Peyer's patch (tissue), 4 donors: Measurements from ENCODE around the gene TLR8. TPM values are rescaled to one million over a fixed set of nuclear protein-coding genes. Genes with fewer than 3 reads are reported as not detected.

Source experiments
- DNase-seq, 3 donors: peaks; one replicate each; pipeline ENCODE4 v3.0.0-alpha.2; 2017 to 2019
- H3K27ac ChIP-seq, 4 donors: fragments of 200-600 bp; sonication (generic); one replicate each; pipeline ENCODE4 v1.5.1; 2016 to 2019
- H3K27me3 ChIP-seq, 2 donors: fragments of 200-600 bp; sonication (generic); one replicate each; pipeline ENCODE4 v1.5.1; 2019
- H3K36me3 ChIP-seq, 3 donors: fragments of 200-600 bp; sonication (generic); one replicate each; pipeline ENCODE4 v1.5.1; 2016 to 2019
- H3K4me1 ChIP-seq, 4 donors: fragments of 200-600 bp; sonication (generic); one replicate each; pipeline ENCODE4 v1.5.1; 2016 to 2019
- H3K4me3 ChIP-seq, 4 donors: fragments of 200-600 bp; sonication (generic); 1 replicate in 3 of 4; 2 replicates in 1 of 4; pipeline ENCODE4 v1.5.1; 2016 to 2019; ENCODE audit warnings: mild to moderate bottlenecking in 1 of 4
- H3K9me3 ChIP-seq, 4 donors: fragments of 200-600 bp; sonication (generic); one replicate each; pipeline ENCODE4 v1.5.1; 2016 to 2019; ENCODE audit warnings: mild to moderate bottlenecking in 1 of 4
- CTCF ChIP-seq, 6 experiments: fragments of 450-650 bp in 4 of 6; fragments of 200-600 bp in 2 of 6; sonication (generic) in 1 of 6; IDR thresholded peaks; one replicate each; pipeline ENCODE4 v1.5.1; 2017 to 2019; ENCODE audit warnings: antibody characterized with exemption in 6 of 6, mild to moderate bottlenecking in 3 of 6, moderate library complexity in 1 of 6
- POLR2A ChIP-seq, 2 donors: fragments of 450-650 bp; IDR thresholded peaks; one replicate each; pipeline ENCODE4 v1.5.1; 2017; ENCODE audit warnings: antibody characterized with exemption in 2 of 2, mild to moderate bottlenecking in 2 of 2, moderate library complexity in 2 of 2
- total RNA-seq, 4 donors: library from RNA; depleted of rRNA; stranded (reverse); fragments of >200 nt; gene quantifications; one replicate each; pipeline ENCODE4 v1.1.0, GENCODE V29; 2016

Gene TLR8
- total RNA-seq, 4 donors from 2014 or later, result 0.28 to 1.3 TPM; not detected in 2

DNA sequence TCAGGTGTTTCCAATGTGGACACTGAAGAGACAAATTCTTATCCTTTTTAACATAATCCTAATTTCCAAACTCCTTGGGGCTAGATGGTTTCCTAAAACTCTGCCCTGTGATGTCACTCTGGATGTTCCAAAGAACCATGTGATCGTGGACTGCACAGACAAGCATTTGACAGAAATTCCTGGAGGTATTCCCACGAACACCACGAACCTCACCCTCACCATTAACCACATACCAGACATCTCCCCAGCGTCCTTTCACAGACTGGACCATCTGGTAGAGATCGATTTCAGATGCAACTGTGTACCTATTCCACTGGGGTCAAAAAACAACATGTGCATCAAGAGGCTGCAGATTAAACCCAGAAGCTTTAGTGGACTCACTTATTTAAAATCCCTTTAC lies 20.9 kb upstream of the TLR8 start:
- Histone ChIP-seq H3K27me3 (no peaks in the 10 kb centered on the region), H3K4me3 (no peak overlapping the region), H3K27ac (no peak overlapping the region), H3K9me3 (no peaks in the 10 kb centered on the region), H3K36me3 (no peaks in the 10 kb centered on the region), H3K4me1 (no peaks in the 10 kb centered on the region)
- no peak for TF ChIP-seq CTCF (IDR thresholded peaks at IDR 0.05)
- DNase-seq, result no peak

DNA sequence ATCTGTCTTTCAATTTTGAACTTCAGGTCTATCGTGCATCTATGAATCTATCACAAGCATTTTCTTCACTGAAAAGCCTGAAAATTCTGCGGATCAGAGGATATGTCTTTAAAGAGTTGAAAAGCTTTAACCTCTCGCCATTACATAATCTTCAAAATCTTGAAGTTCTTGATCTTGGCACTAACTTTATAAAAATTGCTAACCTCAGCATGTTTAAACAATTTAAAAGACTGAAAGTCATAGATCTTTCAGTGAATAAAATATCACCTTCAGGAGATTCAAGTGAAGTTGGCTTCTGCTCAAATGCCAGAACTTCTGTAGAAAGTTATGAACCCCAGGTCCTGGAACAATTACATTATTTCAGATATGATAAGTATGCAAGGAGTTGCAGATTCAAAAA lies 19.9 kb upstream of the TLR8 start:
- Histone ChIP-seq H3K4me1 (no peaks in the 10 kb centered on the region), H3K4me3 (no peak overlapping the region), H3K27me3 (no peaks in the 10 kb centered on the region), H3K27ac (no peak overlapping the region), H3K9me3 (no peaks in the 10 kb centered on the region), H3K36me3 (no peaks in the 10 kb centered on the region)
- no peak for DNase-seq
- no peak for TF ChIP-seq POLR2A (IDR thresholded peaks at IDR 0.05)
- TF ChIP-seq CTCF (IDR thresholded peaks at IDR 0.05), result no peak

DNA sequence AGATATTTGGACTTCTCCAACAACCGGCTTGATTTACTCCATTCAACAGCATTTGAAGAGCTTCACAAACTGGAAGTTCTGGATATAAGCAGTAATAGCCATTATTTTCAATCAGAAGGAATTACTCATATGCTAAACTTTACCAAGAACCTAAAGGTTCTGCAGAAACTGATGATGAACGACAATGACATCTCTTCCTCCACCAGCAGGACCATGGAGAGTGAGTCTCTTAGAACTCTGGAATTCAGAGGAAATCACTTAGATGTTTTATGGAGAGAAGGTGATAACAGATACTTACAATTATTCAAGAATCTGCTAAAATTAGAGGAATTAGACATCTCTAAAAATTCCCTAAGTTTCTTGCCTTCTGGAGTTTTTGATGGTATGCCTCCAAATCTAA lies 19.3 kb upstream of the TLR8 start:
- no peak overlapping the region for H3K4me3 ChIP-seq
- no peak overlapping the region for H3K27ac ChIP-seq
- H3K9me3 ChIP-seq, result no peaks in the 10 kb centered on the region
- no peaks in the 10 kb centered on the region for H3K4me1 ChIP-seq
- no peak for TF ChIP-seq POLR2A (IDR thresholded peaks at IDR 0.05)
- no peak for TF ChIP-seq CTCF (IDR thresholded peaks at IDR 0.05)
- H3K36me3 ChIP-seq, result no peaks in the 10 kb centered on the region
- no peak for DNase-seq
- H3K27me3 ChIP-seq, result no peaks in the 10 kb centered on the region

- Histone ChIP-seq H3K36me3 (no peaks in the 10 kb centered on the region), H3K9me3 (no peaks in the 10 kb centered on the region), H3K27me3 (no peaks in the 10 kb centered on the region), H3K4me1 (no peaks in the 10 kb centered on the region), H3K27ac (no peak overlapping the region), H3K4me3 (no peak overlapping the region)
- DNase-seq, result no peak
- TF ChIP-seq POLR2A (IDR thresholded peaks at IDR 0.05), result no peak
- TF ChIP-seq CTCF (IDR thresholded peaks at IDR 0.05), result no peak
Measured at GRCh38 chrX:12887767-12888166, 18.7 kb upstream of the TLR8 start.

GRCh38 chrX:12890467-12890866 lies 16.0 kb upstream of the TLR8 start:
- no peak for TF ChIP-seq POLR2A (IDR thresholded peaks at IDR 0.05)
- no peak for TF ChIP-seq CTCF (IDR thresholded peaks at IDR 0.05)
- Histone ChIP-seq H3K4me1 (no peaks in the 10 kb centered on the region), H3K36me3 (no peaks in the 10 kb centered on the region), H3K27me3 (no peaks in the 10 kb centered on the region), H3K27ac (peak overlapping the region; percentile 12 to 62 (median 32)), H3K4me3 (no peak overlapping the region), H3K9me3 (no peaks in the 10 kb centered on the region)
- no peak for DNase-seq

DNA sequence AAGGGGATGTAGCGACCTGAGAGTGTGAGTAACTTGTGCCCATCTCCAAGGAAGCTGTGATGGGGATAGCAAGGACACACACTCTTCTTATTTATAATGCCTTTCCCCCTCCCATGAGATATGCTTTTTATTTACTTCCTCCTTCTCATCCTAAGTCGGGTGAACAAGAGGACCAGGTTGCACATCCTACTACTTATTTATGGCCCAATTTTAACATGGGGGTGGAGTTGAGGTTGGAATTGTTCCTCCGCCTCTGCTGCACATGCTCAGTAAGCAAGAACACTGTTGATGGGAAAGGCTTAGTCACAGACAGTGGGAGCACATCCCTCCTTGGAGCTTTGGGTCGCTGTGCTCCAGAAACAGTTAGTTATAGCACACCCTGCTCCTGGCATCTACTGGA lies 15.2 kb upstream of the TLR8 start:
- Histone ChIP-seq H3K27me3 (no peaks in the 10 kb centered on the region), H3K27ac (peak overlapping the region in 3 of 4 donors; percentile 12 to 62 (median 22)), H3K9me3 (no peaks in the 10 kb centered on the region), H3K4me3 (no peak overlapping the region), H3K4me1 (no peaks in the 10 kb centered on the region), H3K36me3 (no peaks in the 10 kb centered on the region)
- no peak for TF ChIP-seq CTCF (IDR thresholded peaks at IDR 0.05)
- no peak for DNase-seq
